Mammary epithelial cell (primary cell): ENCODE data around the gene OPHN1.

Experiments
- CTCF ChIP-seq, 2 donors: IDR thresholded peaks in 1 of 2; conservative IDR thresholded peaks in 1 of 2; 2 replicates each; pipeline ENCODE4 v1.5.1; 2011 to 2012; ENCODE audit warnings: inconsistent platforms in 2 of 2, low read length in 2 of 2, mild to moderate bottlenecking in 2 of 2, control low read depth in 1 of 2, low read depth in 1 of 2; ENCODE audit not compliant: insufficient read depth in 1 of 2; ENCODE audit errors: extremely low read depth in 1 of 2
- EZH2 ChIP-seq: IDR thresholded peaks from 2 replicates; pipeline ENCODE4 v1.6.1; 2012; ENCODE audit warnings: low read length, inconsistent platforms, borderline replicate concordance

- TF ChIP-seq CTCF (conservative IDR thresholded peaks at IDR 0.05 in 1 of 2, IDR thresholded peaks at IDR 0.05 in 1 of 2; ENCODE audit: extremely low read depth in 1 of 2, insufficient read depth in 1 of 2, low read depth in 1 of 2, low read length in 2 of 2): no peak
- no peak for TF ChIP-seq EZH2
These were observed 253.9 kb downstream of the OPHN1 start for GRCh38 chrX:68179355-68179754.
